HepG2 (cell line): ENCODE results near the gene ABCA13. TPM values are rescaled to one million over a fixed set of nuclear protein-coding genes. Genes with fewer than 3 reads are reported as not detected.

Experiments used
- ATAC-seq: fragments of 200-7000 bp; cut with Tn5 transposase; 3 replicates; pipeline ENCODE4 v1.9.1; 2020; ENCODE audit warnings: mild to moderate bottlenecking, moderate library complexity
- BruUV-seq: library from RNA; stranded (reverse); fragments of 400-500 nt; replicated peaks from 2 replicates; lab custom pipeline; 2021; lab: Mats Ljungman, UMichigan
- CTCF ChIA-PET: fragments of 300-600 bp; formaldehyde crosslinking; extraction: SDS; loops from one replicate; lab custom pipeline; 2021; ENCODE audit warnings: low total read pairs, inconsistent platforms, low intra/inter-chr PET ratio; lab: Yijun Ruan, JAX
- POLR2A ChIA-PET: fragments of 350-600 bp; sonication (Branson Sonifier 250); formaldehyde crosslinking; loops from one replicate; lab custom pipeline; 2020; ENCODE audit warnings: antibody characterized with exemption, inconsistent platforms; lab: Yijun Ruan, JAX
- DNase-seq: peaks from one replicate; pipeline ENCODE4 v3.0.0-alpha.2; 2015; ENCODE audit warnings: low spot score
- FAIRE-seq: peaks from 3 replicates; lab custom pipeline; 2011; peaks lifted over from hg19 to GRCh38; lab: Jason Lieb, UNC
- H2AFZ ChIP-seq: one replicate; pipeline ENCODE4 v1.6.1; 2011; ENCODE audit warnings: low read length, inconsistent platforms
- H3K27ac ChIP-seq: fragments of 300-600 bp; 3 replicates; pipeline ENCODE4 v1.8.0; 2011; ENCODE audit warnings: mixed run types, mild to moderate bottlenecking, mixed read lengths, low read length, inconsistent platforms; ENCODE audit not compliant: insufficient read depth; ENCODE audit errors: extremely low read length
- H3K27me3 ChIP-seq, 2 experiments: fragments of 200-600 bp in 1 of 2; 2 replicates in 1 of 2; 3 replicates in 1 of 2; pipeline versions ENCODE4 v1.6.0 to v1.8.0; 2011; ENCODE audit warnings: low read length in 2 of 2, mild to moderate bottlenecking in 2 of 2, moderate library complexity in 2 of 2, inconsistent platforms in 1 of 2; ENCODE audit not compliant: insufficient read depth in 2 of 2, control insufficient read depth in 1 of 2
- H3K36me3 ChIP-seq, 2 experiments: fragments of 200-600 bp in 1 of 2; replicated peaks in 1 of 2; 2 replicates in 1 of 2; 3 replicates in 1 of 2; pipeline versions ENCODE4 v1.5.1 to v1.8.0; 2011; ENCODE audit warnings: low read length in 2 of 2, inconsistent platforms in 1 of 2; ENCODE audit not compliant: insufficient read depth in 2 of 2, control insufficient read depth in 1 of 2
- H3K4me1 ChIP-seq: 2 replicates; pipeline ENCODE4 v1.5.1; 2012; ENCODE audit warnings: low read length, inconsistent platforms; ENCODE audit not compliant: insufficient read depth
- H3K4me2 ChIP-seq: 2 replicates; pipeline ENCODE4 v1.6.0; 2011; ENCODE audit warnings: low read depth, low read length, inconsistent platforms
- H3K4me3 ChIP-seq, 3 experiments: fragments of 200-600 bp in 1 of 3; sonication (generic), shearing (Covaris generic) in 1 of 3; replicated peaks in 1 of 3; 2 replicates each; pipeline ENCODE4 v1.5.1; 2011 to 2016; ENCODE audit warnings: low read length in 3 of 3, inconsistent platforms in 2 of 3, low read depth in 2 of 3, mild to moderate bottlenecking in 2 of 3, control low read depth in 1 of 3, mixed read lengths in 1 of 3; ENCODE audit not compliant: insufficient read depth in 1 of 3
- H3K79me2 ChIP-seq: one replicate; pipeline ENCODE4 v1.6.1; 2011; ENCODE audit warnings: low read length, inconsistent platforms; ENCODE audit not compliant: insufficient read depth
- H3K9ac ChIP-seq: 2 replicates; pipeline ENCODE4 v1.6.0; 2011; ENCODE audit warnings: mild to moderate bottlenecking, low read depth, low read length, inconsistent platforms; ENCODE audit not compliant: insufficient read depth
- H3K9me3 ChIP-seq: 2 replicates; pipeline ENCODE4 v1.5.1; 2012; ENCODE audit warnings: mild to moderate bottlenecking, low read length
- H4K20me1 ChIP-seq: 2 replicates; pipeline ENCODE4 v1.6.0; 2011; ENCODE audit warnings: inconsistent platforms, mild to moderate bottlenecking, low read length, moderate library complexity; ENCODE audit not compliant: insufficient read depth
- AGO2 ChIP-seq: fragments of 200-400 bp; formaldehyde crosslinking; optimal IDR thresholded peaks from 2 replicates; pipeline ENCODE3; 2017; ENCODE audit warnings: mild to moderate bottlenecking, low read depth, low read length, moderate library complexity
- DPF2 ChIP-seq: sonication (generic); formaldehyde crosslinking; IDR thresholded peaks from 2 replicates; pipeline ENCODE4 v1.4.0; 2020; ENCODE audit warnings: mild to moderate bottlenecking, low read depth, missing genetic modification reagents, borderline replicate concordance
- ETV5 ChIP-seq: IDR thresholded peaks from 2 replicates; pipeline ENCODE4 v1.6.1; 2018; ENCODE audit warnings: missing biosample characterization, missing genetic modification reagents, inconsistent platforms, borderline replicate concordance
- FIP1L1 ChIP-seq: fragments of 200-400 bp; formaldehyde crosslinking; IDR thresholded peaks from 2 replicates; pipeline ENCODE4 v1.6.1; 2018; ENCODE audit warnings: low read depth, mild to moderate bottlenecking, low read length, moderate library complexity, borderline replicate concordance; ENCODE audit not compliant: insufficient read depth
- FOSL1 ChIP-seq: sonication (generic); formaldehyde crosslinking; IDR thresholded peaks from 2 replicates; pipeline ENCODE4 v1.9.0; 2021; ENCODE audit warnings: missing genetic modification reagents, borderline replicate concordance
- KLF11 ChIP-seq: IDR thresholded peaks from 2 replicates; pipeline ENCODE4 v1.6.1; 2016; ENCODE audit warnings: missing compliant biosample characterization
- KLF16 ChIP-seq, 2 experiments: sonication (generic) in 1 of 2; formaldehyde crosslinking in 1 of 2; IDR thresholded peaks; 2 replicates each; pipeline versions ENCODE4 v1.6.1 to v1.8.0; 2016 to 2023; ENCODE audit warnings: missing genetic modification reagents in 2 of 2, missing compliant biosample characterization in 1 of 2
- LRRFIP1 ChIP-seq: sonication (generic); formaldehyde crosslinking; conservative IDR thresholded peaks from 2 replicates; pipeline ENCODE4 v1.4.0; 2020; ENCODE audit warnings: missing genetic modification reagents
- MBD4 ChIP-seq: IDR thresholded peaks from 2 replicates; pipeline ENCODE4 v1.6.1; 2012; ENCODE audit warnings: low read length, inconsistent platforms, borderline replicate concordance
- NR2C2 ChIP-seq: sonication (generic); formaldehyde crosslinking; IDR thresholded peaks from 2 replicates; pipeline ENCODE4 v1.4.0; 2020; ENCODE audit warnings: missing genetic modification reagents, mild to moderate bottlenecking, moderate library complexity, borderline replicate concordance
- RARA ChIP-seq: IDR thresholded peaks from 2 replicates; pipeline ENCODE4 v1.6.1; 2016; ENCODE audit warnings: missing genetic modification reagents, missing compliant biosample characterization
- RFXANK ChIP-seq: IDR thresholded peaks from 2 replicates; pipeline ENCODE4 v1.6.1; 2016
- SP140L ChIP-seq: sonication (generic); formaldehyde crosslinking; IDR thresholded peaks from 2 replicates; pipeline ENCODE4 v1.4.0; 2020; ENCODE audit warnings: missing genetic modification reagents, borderline replicate concordance
- ZNF12 ChIP-seq: sonication (generic); formaldehyde crosslinking; IDR thresholded peaks from 2 replicates; pipeline ENCODE4 v1.5.0; 2020; ENCODE audit warnings: missing genetic modification reagents
- ZNF572 ChIP-seq: sonication (generic); formaldehyde crosslinking; IDR thresholded peaks from 2 replicates; pipeline ENCODE4 v1.5.1; 2020; ENCODE audit warnings: mild to moderate bottlenecking, missing genetic modification reagents
- ZNF616 ChIP-seq: sonication (generic); formaldehyde crosslinking; IDR thresholded peaks from 2 replicates; pipeline ENCODE4 v1.5.0; 2020; ENCODE audit warnings: low read depth, mild to moderate bottlenecking, missing genetic modification reagents
- ZNF672 ChIP-seq: sonication (generic); formaldehyde crosslinking; IDR thresholded peaks from 2 replicates; pipeline ENCODE4 v1.8.1; 2022; ENCODE audit warnings: missing genetic modification reagents
- WGBS: methylation state at CpG from one replicate; pipeline ENCODE4 v1.1.6; 2017; ENCODE audit warnings: low lambda C conversion rate; 5-methylcytosine and 5-hydroxymethylcytosine counted together
- in situ Hi-C: cut with HindIII; loops from 2 replicates; pipeline ENCODE4 v1.10.0; 2017; ENCODE audit warnings: low pct_unique_long_range_greater_than_20kb; ENCODE audit not compliant: extremely low pct_ligation_motif_present
- intact Hi-C: fragments of 100-400 bp; cut with micrococcal nuclease; formaldehyde crosslinking; loops from one replicate; pipeline ENCODE4 v1.10.0; 2022; ENCODE audit not compliant: unreplicated experiment
- polyA plus RNA-seq, 8 experiments: library from polyadenylated mRNA; depleted of rRNA in 3 of 8; stranded (reverse) in 7 of 8; unstranded in 1 of 8; fragments of >200 nt; fragmentation: Illumina TruSeq in 4 of 8; extraction: Trizol in 4 of 8; gene quantifications; 2 replicates each; pipeline versions ENCODE4 v1.2.1 to v1.2.3, GENCODE V29; 2011 to 2016; ENCODE audit warnings: low read depth in 4 of 8, missing spikeins in 1 of 8, mixed read lengths in 1 of 8; ENCODE audit not compliant: insufficient read depth in 1 of 8
- total RNA-seq, 5 experiments: library from RNA; depleted of rRNA; stranded (reverse); fragments of >200 nt; fragmentation: Illumina TruSeq; extraction: Trizol; gene quantifications; 2 replicates each; pipeline ENCODE4 v1.2.3, GENCODE V29; 2016; ENCODE audit warnings: low read depth in 1 of 5

ABCA13 gene
- total and polyA plus RNA-seq, 2 of the 13 experiments (the other 11 are each of a cell fraction or from before 2014, with no cell fraction given): 0.03 TPM; not detected in 1

DNA sequence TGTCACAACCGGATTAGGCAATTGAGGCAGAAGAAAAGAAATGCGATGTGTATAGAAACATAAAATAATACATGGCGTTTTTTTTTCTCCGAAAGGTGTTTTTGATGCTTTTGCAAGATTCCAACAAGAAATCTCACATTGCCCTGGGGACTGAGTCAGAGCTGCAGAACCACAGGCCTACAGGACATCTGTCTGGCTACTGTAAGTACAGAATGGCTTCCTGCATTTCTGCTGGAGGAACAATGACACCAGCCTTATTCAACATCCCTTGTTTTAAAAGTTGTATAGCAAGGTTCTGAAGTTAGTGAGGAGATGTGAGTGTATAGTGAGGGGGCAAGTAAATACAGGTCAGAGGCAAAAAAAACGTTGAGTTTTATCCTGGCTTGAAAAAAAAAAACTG, 256.4 kb downstream of the ABCA13 start:
- 21% methylated on average over 5 of the region's 5 CpGs for WGBS
- no TSS peak for BruUV-seq
- TF ChIP-seq KLF16 (CRISPR knock-in tag; IDR thresholded peaks at IDR 0.05): no peak
- TF ChIP-seq SP140L: no peak
- no peak for TF ChIP-seq MBD4
- no peak for TF ChIP-seq ZNF572 (CRISPR knock-in tag)
- TF ChIP-seq ZNF12 (CRISPR knock-in tag): no peak
- no peak for TF ChIP-seq RARA (CRISPR knock-in tag)
- TF ChIP-seq, all 625 proteins: peak for 0
- no peak overlapping the region for H3K27ac ChIP-seq
- ChIA-PET CTCF (no interaction called here), POLR2A (no interaction called here)
- intact Hi-C loops: no loop called here
- no peak overlapping the region for H3K4me3 ChIP-seq
- no peak for DNase-seq
- no peak overlapping the region for H3K9ac ChIP-seq
- no peaks in the 10 kb centered on the region for H3K9me3 ChIP-seq
- no peak for ATAC-seq
- in situ Hi-C loops: no loop called here
- no peak overlapping the region for H2AFZ ChIP-seq
- no peaks in the 10 kb centered on the region for H3K36me3 ChIP-seq
- no peaks in the 10 kb centered on the region for H3K4me1 ChIP-seq
- H3K4me2 ChIP-seq: no peak overlapping the region
- no peaks in the 10 kb centered on the region for H3K79me2 ChIP-seq
- no peak for FAIRE-seq
- H4K20me1 ChIP-seq: no peaks in the 10 kb centered on the region
- H3K27me3 ChIP-seq: no peaks in the 10 kb centered on the region

- 0% methylated on average over 3 of the region's 3 CpGs for WGBS
- TF ChIP-seq NR2C2 (CRISPR knock-in tag) (no peak), ETV5 (no peak), FIP1L1 (no peak), ZNF616 (CRISPR knock-in tag) (no peak), DPF2 (no peak), ZNF672 (CRISPR knock-in tag) (no peak), LRRFIP1 (CRISPR knock-in tag) (no peak), RFXANK (CRISPR knock-in tag) (no peak), KLF11 (no peak), AGO2 (no peak), FOSL1 (CRISPR knock-in tag) (no peak)
- in situ Hi-C loops: no loop called here
- H3K9ac ChIP-seq: no peak overlapping the region
- no peak overlapping the region for H3K4me3 ChIP-seq
- FAIRE-seq: no peak
- H3K79me2 ChIP-seq: no peaks in the 10 kb centered on the region
- ChIA-PET CTCF (no interaction called here), POLR2A (no interaction called here)
- no TSS peak for BruUV-seq
- no peaks in the 10 kb centered on the region for H3K36me3 ChIP-seq
- no peak for DNase-seq
- H3K27me3 ChIP-seq: no peaks in the 10 kb centered on the region
- no peak for ATAC-seq
- H3K4me2 ChIP-seq: no peak overlapping the region
- H4K20me1 ChIP-seq: no peaks in the 10 kb centered on the region
- intact Hi-C loops: no loop called here
- no peak overlapping the region for H3K27ac ChIP-seq
- H2AFZ ChIP-seq: no peak overlapping the region
- H3K9me3 ChIP-seq: no peaks in the 10 kb centered on the region
- no peaks in the 10 kb centered on the region for H3K4me1 ChIP-seq
Observed at GRCh38 chr7:48428091-48428684, 256.9 kb downstream of the ABCA13 start.
